ENCODE data around the gene SBF2.
"Not testable (repeated sequence)": the region's sequence is repeated elsewhere in the genome, so short reads cannot be mapped to it uniquely, and the experiment has no call there.

The SBF2 gene

DNA sequence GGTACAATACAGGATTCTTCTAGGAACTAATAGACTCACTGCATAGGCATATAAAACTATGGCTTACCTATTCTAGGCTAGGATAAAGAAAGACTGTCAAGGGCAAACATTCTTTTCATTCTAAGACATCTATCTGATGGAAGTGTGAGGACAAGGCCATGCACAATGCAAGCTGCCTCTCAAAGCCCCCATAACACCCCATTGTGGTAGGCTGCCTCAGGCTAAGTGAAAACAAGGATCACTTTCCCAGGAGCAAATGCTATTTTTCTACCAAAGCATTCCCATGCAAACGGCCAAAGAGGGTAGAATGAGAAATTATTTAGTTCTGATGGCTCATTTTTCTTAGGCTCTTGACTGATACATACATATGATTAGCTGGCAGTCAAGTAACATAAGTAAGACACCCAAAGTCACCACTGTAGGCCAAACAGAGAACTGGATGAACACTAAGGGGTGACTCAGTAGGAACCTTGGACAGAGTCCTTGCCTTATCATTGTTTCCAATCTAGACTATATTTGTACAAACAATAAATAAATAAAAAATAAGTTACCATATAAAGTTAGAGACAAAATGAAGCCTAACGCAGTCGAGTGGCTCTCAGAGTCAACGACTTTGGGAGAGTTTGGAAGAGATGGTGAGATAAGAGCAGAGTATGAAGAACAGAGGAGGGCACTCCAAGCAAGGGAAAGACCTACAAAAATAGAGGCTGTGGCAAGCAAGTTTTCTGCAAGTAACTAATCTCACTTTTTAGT lies 303.6 kb downstream of the SBF2 start:
- DNase-seq: no peak
- Histone ChIP-seq H3K27ac (no peak overlapping the region), H3K4me3 (ENCODE audit: low read depth, low read length) (no peak overlapping the region), H3K36me3 (no peaks in the 10 kb centered on the region), H3K27me3 (ENCODE audit: insufficient read depth, low read depth, severe bottlenecking) (no peaks in the 10 kb centered on the region), H3K9me3 (ENCODE audit: severe bottlenecking) (no peaks in the 10 kb centered on the region)
- TF ChIP-seq, protein P1, sequence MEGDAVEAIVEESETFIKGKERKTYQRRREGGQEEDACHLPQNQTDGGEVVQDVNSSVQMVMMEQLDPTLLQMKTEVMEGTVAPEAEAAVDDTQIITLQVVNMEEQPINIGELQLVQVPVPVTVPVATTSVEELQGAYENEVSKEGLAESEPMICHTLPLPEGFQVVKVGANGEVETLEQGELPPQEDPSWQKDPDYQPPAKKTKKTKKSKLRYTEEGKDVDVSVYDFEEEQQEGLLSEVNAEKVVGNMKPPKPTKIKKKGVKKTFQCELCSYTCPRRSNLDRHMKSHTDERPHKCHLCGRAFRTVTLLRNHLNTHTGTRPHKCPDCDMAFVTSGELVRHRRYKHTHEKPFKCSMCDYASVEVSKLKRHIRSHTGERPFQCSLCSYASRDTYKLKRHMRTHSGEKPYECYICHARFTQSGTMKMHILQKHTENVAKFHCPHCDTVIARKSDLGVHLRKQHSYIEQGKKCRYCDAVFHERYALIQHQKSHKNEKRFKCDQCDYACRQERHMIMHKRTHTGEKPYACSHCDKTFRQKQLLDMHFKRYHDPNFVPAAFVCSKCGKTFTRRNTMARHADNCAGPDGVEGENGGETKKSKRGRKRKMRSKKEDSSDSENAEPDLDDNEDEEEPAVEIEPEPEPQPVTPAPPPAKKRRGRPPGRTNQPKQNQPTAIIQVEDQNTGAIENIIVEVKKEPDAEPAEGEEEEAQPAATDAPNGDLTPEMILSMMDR (IDR thresholded peaks at IDR 0.05; ENCODE audit: low read depth, low read length): no peak

DNA sequence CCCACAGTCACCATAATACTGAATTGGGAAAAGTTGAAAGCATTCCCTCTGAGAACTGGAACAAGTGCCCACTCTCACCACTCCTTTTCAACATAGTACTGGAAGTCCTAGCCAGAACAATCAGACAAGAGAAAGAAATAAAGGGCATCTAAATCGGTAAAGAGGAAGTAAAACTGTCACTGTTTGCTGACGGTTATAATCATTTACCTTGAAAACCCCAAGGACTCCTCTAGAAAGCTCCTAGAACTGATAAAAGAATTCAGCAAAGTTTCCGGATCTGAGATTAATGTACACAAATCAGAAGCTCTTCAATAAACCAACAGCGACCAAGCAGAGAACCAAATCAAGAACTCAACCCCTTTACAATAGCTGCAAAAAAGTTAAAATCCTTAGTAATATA lies 306.7 kb downstream of the SBF2 start:
- H3K27me3 ChIP-seq (ENCODE audit: insufficient read depth, low read depth, severe bottlenecking); H3K9me3 ChIP-seq (ENCODE audit: severe bottlenecking); H3K4me3 ChIP-seq (ENCODE audit: low read depth, low read length); H3K36me3 ChIP-seq; H3K27ac ChIP-seq; DNase-seq: not testable (repeated sequence)

DNA sequence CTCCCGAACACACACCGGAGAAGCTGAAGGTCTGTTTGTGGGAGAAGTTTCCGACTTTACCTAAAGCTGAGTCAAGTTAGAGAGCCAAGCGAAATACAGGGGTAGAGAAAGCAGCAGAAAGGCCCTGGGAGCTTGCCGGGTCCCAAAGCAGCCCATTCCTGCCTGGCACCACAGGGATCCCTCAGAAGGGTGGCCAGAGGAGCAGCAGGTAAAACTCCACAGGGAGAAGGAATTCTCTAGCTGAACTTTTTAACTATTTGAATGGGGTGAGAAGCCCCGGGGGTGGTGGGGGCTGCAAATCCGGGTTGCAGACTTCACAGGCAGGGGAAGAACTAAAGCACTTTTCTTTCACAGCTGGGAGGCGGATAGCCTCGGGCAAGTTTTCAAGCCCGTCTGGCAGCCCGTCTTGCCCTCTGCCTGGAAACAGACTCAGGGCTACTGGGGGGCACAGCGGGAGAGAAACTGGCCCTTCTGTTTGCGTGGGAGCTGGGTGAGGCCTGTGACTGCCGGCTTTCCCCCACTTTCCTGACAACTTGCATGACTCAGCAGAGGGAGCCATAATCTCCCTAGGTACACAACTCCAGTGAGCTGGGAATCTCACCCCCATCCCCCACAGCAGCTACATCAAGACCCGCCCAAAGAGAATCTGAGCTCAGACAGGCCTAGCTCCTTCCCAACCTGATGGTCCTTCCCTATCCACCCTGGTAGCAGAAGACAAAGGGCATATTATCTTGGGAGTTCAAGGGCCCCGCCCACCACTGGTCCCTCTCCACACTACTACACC lies 311.0 kb downstream of the SBF2 start:
- H3K36me3 ChIP-seq: no peaks in the 10 kb centered on the region; the same call in 1 of the 2 replicates
- H3K4me3 ChIP-seq (ENCODE audit: low read depth, low read length): no peak overlapping the region
- TF ChIP-seq, protein P1 (IDR thresholded peaks at IDR 0.05; ENCODE audit: low read depth, low read length): no peak
- no peaks in the 10 kb centered on the region for H3K27me3 ChIP-seq (ENCODE audit: insufficient read depth, low read depth, severe bottlenecking)
- DNase-seq: peak; percentile 63
- H3K9me3 ChIP-seq (ENCODE audit: severe bottlenecking): no peaks in the 10 kb centered on the region
- peak overlapping the region; percentile 39 for H3K27ac ChIP-seq

DNA sequence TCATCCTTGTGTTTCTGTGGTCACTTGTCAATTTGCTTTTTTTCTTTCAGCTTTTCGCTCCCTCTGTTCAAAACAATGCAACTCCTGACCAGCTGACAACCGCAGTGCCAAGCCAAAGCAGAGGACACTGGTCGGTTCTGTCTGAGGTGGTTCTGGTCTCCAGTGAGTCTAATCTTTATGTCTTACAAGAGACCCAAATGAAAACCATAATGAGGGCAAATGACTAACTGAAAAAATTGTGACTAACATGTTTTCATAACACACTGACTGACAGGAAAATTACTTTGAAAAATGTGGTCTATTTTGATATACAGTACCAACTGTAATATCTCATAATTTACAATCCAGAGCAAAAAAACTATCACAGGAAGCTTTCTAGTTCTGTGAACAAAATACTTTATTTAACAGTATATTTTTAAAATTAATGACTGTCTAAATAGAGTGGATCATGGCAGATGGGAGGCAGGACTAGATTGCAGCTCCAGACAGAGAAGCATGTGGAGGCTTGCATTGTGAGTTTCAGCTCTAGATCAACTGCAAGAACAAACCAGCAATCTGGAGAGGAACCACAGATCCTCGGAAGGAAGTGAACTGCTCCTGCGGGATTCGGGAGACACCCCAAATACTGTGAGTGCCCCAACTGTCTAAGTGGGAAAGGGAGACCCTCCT lies 311.8 kb downstream of the SBF2 start:
- TF ChIP-seq, protein P1 (IDR thresholded peaks at IDR 0.05; ENCODE audit: low read depth, low read length): no peak
- H3K4me3 ChIP-seq (ENCODE audit: low read depth, low read length): no peak overlapping the region
- peak overlapping the region; percentile 39; the same call in 1 of the 2 replicates for H3K27ac ChIP-seq
- no peak for DNase-seq
- no peaks in the 10 kb centered on the region; the same call in 1 of the 2 replicates for H3K36me3 ChIP-seq
- H3K9me3 ChIP-seq (ENCODE audit: severe bottlenecking): no peaks in the 10 kb centered on the region
- no peaks in the 10 kb centered on the region for H3K27me3 ChIP-seq (ENCODE audit: insufficient read depth, low read depth, severe bottlenecking)

DNA sequence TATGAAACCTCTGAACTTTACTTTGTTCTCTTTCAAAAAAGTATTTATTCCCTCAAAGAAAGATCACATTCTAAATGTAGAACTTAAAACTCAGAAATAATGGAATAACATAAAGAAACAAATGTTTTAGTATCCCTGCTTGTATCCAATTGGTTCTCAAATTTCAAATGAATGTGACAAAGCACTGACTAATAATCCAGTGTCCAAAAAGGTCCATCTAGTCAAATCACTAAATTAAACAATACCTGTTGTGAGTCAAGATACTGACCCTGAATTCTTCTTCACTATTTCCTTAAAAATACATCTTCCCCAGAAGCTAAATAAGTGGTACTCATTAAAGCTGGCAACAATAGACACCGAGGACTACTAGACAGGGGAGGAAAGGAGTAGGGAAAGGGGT lies 313.1 kb downstream of the SBF2 start:
- H3K36me3 ChIP-seq: no peaks in the 10 kb centered on the region; the same call in 1 of the 2 replicates
- no peaks in the 10 kb centered on the region for H3K27me3 ChIP-seq (ENCODE audit: insufficient read depth, low read depth, severe bottlenecking)
- no peak overlapping the region for H3K27ac ChIP-seq
- TF ChIP-seq, protein P1 (IDR thresholded peaks at IDR 0.05; ENCODE audit: low read depth, low read length): no peak
- no peak overlapping the region for H3K4me3 ChIP-seq (ENCODE audit: low read depth, low read length)
- DNase-seq: no peak
- no peaks in the 10 kb centered on the region for H3K9me3 ChIP-seq (ENCODE audit: severe bottlenecking)

DNA sequence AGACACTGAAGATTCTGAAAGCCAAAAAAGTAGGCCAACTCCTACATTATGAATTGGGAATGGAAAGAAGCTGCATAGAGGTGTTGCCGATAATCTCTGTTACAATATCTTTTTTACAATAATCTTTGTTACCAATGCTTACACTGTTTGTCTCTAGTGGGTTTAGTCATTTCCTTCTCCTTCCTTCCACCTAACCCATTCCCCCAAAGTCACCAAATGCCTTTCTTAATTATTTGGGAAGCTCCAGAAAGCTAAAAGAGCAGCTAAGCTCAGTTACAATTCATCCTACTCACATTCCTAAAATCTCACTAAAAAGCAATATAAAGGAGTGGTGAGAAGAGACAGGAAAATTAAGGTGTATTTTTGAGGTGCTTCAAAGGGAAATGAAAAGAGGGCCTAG lies 316.5 kb downstream of the SBF2 start:
- H3K27ac ChIP-seq: no peak overlapping the region
- no peak for DNase-seq
- H3K9me3 ChIP-seq (ENCODE audit: severe bottlenecking): no peaks in the 10 kb centered on the region
- TF ChIP-seq, protein P1 (IDR thresholded peaks at IDR 0.05; ENCODE audit: low read depth, low read length): no peak
- no peaks in the 10 kb centered on the region for H3K27me3 ChIP-seq (ENCODE audit: insufficient read depth, low read depth, severe bottlenecking)
- H3K36me3 ChIP-seq: no peaks in the 10 kb centered on the region
- no peak overlapping the region for H3K4me3 ChIP-seq (ENCODE audit: low read depth, low read length)

Measured in WERI-Rb-1 (cell line).